GF-D8 (cell line): Measurements from ENCODE around the gene BIN1.

Experiments used
- DNase-seq: peaks from one replicate; lab custom pipeline; 2025; lab: John Stamatoyannopoulos, UW

Gene BIN1

DNA sequence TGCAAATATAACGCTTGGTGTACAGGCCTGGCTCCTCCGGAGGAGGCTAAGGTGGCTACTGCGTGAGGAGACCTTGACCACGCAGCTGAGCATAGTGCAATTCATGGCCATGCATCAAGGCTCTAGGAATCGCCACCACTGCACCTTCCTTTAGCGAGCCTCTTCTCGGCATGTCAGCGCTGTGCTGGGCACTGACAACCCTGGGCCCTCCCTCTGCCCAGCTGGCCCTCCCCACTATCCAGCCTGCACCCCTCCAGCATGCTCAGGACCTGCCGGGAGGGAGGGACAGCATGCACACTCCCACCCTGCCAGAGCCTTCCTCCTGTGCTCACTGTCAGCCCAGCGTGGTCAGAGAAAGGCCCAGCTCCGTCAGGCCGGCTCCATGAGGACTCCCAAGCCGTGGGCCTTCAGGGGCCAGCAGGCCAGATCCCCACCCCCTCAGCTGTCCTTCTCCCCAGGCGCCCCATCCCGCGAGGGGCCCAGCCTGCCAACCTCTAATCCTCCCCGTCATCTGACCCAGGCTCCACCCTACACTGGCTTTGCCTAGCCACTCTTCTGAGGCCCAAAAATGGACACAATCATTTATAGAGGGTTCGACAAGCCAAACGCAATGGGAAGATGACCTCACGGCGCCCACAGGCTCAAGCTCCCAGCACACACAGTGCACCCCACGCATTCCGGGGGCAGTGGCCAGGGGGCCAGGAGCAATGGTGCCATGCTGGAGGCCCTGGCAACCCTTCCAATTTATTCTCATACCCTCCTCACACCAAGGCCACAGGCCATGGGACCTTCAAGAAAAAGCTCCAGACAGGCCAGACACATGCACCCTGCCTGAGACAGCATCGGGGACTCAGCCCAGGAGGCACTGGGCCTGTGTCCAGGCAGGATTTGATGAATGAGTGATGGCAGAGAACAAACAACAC, 3.5 kb downstream of the BIN1 start:
- DNase-seq = no peak

DNA sequence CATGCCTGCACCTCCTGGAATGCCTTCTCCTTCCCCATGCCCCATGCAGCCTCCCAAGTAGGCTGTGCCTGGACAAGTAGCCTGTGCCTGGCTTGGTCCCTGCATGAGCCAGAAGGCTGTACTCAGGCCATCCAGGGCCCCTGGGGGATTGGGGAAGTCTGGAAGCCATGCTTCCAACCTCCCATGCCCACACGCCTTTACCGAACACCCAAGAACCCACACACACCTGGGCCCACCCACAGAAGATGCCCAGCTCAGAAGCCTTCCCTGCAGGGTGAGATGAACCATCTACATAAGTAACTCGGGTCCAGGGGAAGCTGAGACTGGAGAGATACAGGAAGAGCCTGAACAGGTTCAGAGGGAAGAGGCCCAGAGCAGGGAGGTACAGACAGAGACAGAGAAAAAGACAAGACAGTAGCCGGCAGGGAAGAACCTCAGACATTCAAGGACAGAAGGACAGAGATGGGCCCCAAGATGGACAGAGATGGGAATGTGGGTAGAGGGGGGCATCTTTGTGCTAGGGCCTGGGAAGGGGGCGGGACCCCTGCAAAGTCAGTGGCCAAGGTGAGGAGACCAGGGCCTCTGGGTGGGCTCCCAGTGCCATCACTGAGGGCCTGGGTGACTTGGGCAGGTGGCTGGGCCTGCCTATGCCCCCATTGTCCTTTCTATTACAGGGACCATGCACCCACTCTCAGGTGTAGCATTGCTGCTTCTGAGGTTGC, 4.3 kb downstream of the BIN1 start:
- no peak for DNase-seq

DNA sequence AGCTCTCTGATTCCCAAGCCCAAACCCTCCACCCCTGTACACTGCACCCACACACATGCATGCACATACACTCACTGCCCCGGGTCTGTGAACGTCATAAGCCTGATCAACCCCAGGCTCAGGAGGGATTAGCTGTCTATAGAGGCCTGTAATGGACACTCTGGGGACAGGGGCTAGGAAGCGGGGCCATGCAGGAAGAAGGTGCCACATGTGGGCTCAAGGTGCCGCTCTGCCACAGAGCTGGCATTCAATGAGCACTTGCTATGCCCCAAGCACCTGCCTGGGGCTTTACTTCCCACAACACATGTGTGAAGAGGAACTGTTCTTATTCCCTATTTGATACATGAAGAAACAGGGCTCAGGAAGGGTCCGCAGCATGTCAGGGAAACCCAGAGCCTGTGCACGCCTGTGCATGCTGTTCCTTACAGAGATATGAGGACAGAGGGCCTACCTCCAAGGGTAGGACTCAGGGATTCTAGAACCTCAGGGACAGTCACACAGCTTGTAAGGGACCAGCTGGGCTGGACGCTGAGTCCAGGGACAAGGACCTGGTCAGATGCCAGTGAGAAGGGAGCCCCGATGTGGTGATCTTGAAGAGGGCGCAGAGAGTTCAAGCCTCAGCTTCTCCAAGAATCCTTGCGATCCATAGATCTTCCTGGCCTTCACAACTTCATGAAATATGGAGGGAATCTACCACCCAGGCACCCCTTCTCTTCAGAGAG, 5.0 kb downstream of the BIN1 start:
- DNase-seq = no peak

DNA sequence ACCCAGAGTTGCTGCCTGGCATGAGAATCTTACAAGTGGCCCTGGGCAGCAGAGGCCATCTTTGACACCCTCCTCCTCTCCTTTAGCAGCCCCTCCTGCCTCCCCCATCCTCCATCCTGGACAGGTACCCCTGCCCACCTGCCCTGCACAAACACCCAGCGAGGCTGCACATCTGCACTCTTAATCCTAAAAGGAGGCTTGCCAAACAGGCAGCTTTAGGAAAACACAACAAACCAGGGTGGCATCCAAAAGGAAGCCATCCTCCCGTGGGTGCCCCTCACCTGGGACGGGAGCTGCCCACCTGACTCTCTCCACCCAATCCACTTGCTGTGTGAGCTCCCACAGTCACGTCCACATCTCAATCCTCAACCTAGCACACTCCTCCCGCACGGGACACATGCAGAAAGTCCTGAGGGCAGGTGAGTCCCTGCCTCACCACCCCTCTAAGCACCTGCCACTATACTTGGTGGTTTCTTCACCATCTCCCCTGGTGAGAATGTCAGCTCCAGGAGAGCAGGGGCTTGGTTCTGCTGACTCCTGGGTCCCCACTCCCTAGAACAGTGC, 5.8 kb downstream of the BIN1 start:
- DNase-seq = no peak

DNA sequence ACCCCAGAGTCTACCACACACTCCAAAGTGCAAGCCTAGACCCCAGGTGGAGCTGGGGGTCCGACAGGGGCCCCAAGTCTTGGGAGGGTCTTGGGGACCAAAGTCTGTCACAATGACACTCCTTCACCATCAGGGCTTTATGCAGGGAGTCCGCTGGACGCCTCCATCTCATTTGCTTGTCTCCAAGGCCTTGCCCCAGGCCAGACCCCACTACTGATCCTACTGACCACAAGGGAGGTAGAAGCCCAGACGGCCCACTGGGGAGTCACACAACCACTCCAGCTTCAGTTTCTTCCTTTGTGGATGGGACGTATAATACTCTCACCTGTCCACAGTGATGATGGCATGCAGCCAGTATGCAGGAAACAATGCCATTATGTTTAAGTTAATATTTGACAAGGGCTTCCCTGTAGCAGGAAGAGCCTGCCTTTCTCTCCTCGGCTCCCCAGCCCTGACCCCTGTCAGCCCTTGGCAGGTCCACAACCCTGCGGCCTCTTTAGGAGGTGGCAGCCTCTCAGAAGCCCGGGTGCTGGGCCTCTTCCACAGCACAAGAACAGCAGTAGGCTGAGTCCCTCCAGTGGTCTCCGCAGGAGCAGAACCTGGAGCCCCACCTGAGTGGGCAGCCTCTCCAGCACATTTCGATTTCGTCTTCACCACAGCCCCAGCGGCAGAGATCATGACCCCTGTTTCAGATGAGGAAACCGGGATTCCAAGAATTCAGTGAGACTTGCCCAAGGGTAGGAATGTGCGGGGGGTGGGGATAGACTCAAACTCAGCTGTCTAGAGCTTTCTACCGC, 6.5 kb downstream of the BIN1 start:
- no peak for DNase-seq

DNA sequence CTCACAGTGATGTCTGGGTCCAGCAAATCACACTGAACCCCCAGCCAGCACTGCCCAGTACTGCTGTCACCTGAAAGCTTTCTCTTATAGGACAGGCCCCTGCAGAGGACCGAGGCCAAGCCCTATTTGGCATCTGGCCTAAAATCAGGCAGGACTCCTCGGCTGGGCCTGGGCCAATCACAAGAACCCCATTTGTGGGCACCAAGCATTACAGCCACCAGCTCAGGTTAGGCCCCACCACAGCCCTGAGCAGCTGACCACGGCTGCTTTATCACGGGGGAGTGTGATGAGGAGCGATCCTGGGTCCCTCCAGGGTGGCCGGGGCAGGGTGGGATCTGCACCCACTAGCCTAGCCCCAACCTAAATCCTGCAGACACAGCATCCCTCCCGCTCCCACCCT, 8.2 kb downstream of the BIN1 start:
- DNase-seq = no peak

DNA sequence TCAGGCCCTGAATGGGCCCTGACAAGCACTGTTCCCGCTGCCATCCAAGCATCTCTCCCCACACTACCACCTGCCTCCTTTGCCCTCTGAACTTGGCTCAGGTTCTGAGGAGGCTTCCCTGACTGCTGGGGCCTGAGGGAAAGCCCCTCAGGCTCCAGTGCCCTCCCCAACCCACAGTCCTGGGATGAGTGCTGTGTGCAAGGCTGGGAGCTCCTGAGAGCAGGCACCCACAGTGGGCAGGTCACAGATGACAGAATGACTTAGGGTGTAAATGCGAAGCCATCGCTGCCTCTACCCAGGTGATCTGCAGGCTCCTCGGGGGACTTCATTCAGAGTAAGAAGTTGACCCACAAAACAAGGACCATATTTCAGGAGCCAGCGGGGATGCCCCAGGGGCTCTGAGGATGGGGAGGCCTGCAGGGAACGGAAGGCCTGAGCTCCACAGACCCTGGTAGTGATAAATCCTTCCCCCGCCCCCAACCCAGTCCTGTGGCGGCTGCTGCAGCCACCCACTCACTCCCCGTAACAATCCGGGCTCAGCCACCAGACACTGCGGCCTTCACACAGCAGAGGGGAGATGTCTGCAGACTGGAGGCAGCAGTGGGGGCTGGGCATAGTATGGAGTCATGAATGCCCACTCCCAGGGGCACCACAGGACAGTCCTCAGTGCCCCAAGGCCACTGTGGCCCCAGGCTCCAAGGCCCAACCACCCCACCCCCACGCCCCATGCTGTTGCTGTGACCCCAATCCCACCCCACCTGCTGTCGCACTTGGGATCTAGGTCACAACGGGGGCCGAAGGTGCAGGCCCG, 8.9 kb downstream of the BIN1 start:
- no peak for DNase-seq

DNA sequence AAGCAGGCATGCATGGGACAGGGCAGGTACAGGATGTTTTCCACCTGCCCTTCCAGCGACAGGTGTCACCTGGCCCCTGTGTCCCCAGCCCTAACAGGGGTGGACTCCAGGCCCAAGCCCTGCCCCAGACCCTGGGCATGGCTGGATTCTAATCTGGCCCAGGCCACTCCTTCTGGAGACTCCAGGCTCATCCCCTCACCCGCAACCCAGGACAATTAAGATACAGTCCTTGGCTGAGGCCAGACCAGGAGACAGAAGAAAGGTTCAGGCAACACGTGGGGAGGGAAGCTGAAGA, 9.5 kb downstream of the BIN1 start:
- DNase-seq = no peak

DNA sequence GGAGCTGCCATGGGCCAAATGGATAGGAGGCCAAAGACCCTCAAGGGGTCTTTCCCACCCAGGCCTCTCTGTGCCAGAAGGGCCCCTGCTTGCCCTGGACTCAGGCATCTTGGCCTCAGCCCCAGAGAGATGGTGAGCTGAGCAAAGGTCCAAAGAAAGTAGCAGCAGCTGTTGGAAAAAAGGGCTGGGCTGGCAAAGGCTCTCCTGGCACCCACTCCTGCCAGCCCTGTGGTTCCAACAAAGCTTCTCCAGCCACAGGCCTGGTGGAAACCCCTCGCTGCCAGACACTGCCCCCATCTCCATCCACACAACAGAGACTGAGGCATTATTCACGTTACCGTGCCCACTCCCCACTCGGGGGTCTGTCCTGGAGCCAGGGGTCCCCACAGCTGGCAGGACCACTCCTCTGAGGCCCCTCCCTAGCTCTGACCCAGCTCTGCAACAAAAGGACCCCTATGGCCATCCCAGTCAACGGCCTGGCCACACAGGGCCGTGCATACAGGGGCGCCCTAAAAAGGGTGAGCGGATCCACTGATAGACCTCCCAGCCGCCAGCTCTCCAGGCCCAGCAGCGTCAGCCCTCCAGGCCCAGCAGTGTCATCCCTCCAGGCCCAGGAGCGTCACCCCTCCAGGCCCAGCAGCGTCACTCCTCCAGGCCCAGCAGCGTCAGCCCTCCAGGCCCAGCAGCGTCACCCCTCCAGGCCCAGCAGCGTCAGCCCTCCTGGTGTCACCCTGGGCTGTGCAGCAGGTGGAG, 10.1 kb downstream of the BIN1 start:
- no peak for DNase-seq

DNA sequence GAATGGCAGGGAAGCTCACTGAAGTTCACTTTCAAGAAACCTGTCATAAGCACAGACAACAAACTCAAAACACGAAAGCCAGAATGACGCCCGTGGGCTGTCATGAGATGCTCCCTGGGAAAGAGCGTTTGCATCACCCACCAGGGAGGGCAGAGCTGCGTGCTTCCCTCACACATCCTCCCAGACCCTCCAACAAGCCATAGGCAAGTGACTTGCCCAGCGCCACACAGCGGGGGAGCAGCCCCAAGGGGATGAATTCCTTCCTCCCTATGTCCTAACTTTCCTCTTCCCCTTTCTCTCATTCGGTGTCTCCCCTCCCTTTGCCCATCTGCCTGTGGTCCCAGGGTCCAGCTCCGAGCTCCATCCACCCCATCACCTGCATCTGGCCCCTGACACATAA, 10.7 kb downstream of the BIN1 start:
- DNase-seq = no peak

DNA sequence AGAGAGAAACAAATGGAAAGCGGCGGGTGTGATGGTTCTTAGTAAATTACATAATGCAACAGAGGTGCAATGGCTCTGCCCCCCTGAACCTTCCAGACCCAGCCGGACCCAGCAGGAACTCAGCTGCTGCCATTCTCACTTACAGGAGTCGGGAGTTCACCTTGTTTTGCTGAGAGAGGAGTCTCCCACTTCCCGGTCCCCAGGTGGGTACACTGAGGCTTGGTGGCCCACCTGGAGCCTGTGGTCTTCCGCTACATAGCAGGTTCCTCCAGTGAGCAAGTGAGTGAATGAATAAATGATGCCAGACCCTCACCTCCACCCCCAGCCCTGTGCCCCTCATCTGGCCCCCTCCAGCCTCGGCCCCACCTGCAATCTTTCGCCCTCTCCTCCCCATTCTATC, 11.2 kb downstream of the BIN1 start:
- DNase-seq = no peak

DNA sequence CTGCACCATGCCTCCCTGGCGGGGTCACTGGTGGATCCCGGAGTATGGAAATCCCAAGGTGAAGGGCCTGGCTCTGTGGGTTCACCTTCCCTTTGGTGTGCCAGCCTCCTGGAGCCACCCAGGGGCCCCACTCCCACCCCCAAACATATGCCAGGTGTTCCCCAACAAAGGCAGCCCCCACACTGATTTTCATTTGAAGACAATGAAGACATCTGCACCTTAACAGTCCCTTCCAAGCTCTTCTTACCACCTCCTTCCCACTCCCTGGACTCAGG, 11.7 kb downstream of the BIN1 start:
- DNase-seq = no peak

DNA sequence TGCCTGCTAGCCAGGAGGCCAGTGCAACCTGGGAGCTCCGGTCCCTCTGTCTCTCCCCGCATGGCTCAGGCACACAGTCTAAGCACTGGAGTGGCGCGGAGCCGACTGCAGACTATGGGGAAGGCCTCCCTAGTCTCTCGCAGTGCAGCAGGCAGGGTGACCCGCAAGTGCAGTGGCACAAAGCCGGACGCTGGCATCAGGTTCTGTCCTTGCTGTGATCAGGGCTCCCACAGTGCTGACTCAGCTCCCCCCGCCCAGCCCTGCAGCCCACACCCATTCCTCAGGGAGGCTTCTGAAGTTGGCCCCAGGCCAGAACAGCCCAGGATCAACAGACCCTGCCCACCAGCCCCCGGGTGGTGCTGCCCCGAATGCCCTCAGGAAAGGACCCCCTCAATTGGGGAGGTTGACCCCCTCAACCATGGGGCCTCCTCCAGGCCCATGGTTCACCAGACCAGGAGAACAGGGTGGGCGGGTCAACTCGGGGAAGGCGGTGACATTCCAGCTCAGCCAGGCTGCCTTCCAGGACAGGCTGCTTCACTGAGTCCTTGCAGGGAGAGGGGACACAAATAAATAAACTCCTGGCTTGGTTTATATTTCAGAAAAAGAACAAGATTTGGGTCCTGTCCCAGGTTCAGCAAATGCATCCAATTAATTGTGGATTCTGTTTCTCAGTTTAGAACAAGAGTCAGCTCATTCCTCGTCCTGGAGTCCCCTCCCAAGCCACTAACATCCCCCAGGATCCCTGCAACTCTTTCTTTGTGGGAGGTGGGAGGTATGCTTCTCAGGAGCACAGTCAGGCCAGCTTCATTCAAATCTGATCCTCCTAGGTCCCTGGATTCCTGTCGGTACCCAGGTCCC, 12.2 kb downstream of the BIN1 start:
- DNase-seq = no peak

DNA sequence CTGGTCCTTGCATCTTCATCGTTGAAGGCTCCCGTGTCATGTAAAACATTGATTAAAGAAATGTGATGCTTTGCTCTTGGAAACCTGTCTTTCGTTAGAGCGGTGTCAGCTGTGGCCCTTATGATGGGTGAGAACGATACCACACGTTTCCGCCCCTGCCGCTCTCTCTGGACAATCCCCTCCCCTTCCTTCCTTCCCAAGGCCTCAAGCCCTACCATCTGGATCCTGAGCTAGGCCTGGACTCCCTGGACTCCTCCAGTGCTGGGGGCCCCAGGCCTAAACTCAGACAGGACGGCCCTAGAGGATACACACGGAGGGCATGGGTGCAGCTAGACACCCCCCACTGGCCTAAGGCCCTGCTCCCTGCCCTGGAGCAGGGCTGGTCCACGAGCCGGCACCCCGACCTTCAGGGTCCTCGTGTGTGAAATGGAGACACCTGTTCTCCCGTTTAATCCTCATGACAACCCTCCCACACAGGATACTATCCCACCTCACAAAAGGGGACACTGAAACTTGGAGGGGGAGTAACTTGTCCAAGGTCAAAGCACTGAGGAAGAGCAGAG, 13.2 kb downstream of the BIN1 start:
- no peak for DNase-seq

DNA sequence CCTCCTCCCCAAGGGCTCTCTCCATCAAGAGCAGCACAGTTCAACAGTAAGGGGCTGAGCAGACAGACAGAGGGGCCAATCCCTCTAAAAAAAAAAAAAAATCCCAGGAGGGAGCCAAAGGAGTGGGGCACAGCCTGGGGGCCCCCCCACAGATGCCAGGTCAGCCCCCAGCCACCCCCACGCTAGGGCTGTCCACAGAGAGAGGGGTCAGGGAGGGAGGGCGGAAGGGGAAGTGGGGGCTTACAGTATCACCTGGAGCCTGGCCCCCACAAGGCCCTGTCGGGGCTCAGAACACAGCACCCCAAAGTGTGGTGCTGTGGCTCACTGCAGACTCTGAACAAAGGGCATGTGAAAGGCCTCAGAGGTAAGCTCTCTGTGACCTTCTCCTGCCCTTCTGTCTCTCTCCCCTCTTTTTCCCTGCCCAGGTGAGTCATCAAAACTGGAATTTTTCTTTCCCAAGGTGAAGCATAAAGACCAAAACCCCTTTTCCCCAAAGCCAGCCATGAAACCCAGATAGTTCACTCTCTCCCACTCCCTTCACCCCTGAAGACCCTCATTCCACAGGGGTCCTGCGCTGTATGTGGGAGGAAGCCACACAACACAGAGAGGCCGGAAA, 13.9 kb downstream of the BIN1 start:
- no peak for DNase-seq

DNA sequence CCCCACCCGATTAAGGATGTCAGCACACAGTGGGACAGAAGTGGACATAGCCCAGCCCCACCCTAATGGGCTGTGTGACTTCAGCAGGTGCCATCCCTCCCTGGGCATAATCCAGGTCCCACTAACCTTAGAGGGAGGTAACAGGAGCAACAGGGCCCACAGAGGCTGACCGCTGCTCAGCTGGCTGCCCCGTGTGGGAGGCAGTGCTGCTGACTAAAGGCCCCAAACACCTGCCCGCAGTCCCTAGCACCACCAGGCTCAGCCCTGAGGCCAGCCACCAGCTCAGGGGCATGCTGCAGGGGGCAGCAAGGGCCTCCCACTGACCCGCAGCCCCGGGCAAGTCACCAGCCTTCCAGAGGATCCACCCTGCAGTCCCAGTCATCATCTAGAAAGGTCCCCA, 14.6 kb downstream of the BIN1 start:
- no peak for DNase-seq

DNA sequence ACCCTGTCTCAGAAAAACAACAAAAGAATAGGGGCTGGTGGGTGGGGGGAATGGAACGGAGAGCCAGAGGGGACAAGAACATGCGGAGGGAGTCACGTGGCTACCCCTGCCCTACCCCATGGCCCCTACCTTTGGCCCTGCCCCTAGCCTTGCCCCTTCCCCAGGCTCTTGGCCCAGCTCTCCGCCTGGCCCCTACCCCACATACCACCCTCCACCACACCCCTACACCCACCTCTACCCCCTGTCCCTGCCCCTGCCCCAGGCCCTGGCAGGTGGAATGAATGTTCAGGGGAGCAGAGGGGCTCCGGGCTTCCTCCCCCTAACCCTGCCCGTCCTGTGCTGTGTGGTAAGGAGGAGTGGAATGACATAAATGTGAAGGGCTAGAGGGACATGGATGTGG, 15.1 kb downstream of the BIN1 start:
- no peak for DNase-seq

DNA sequence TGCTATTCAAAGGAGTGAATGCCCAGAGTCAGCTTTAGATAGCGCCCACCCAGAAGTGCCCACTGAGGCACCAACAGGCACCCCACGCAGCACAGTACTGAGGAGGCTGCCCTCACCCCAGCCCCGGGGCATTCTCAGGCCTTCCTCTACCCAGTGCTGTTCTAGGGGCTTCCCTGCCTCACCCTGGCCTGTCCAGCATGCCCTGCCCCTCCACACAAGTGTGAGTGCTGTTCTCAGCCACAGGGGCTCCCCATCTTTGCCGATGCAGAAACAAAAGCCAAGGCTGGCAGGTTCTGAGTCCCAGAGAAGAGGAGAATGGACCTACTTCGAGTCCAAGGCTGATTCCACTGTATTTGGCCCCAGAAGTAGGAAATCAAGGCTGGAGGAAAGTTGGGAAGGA, 15.8 kb downstream of the BIN1 start:
- no peak for DNase-seq
